GM23248 (cell line): Measurements from ENCODE around the gene FBH1.

ENCODE experiments used
- EZH2 ChIP-seq: fragments of 200-600 bp; sonication (generic); IDR thresholded peaks from 2 replicates; pipeline ENCODE4 v1.6.1; 2018; ENCODE audit warnings: antibody characterized with exemption, mild to moderate bottlenecking; ENCODE audit not compliant: insufficient read depth, poor library complexity, severe bottlenecking
- EZH2phosphoT487 ChIP-seq: fragments of 200-600 bp; sonication (generic); IDR thresholded peaks from 2 replicates; pipeline ENCODE4 v1.6.1; 2018; ENCODE audit warnings: antibody characterized with exemption, moderate library complexity, mild to moderate bottlenecking, low read depth; ENCODE audit not compliant: insufficient read depth

- TF ChIP-seq EZH2 (no peak), EZH2phosphoT487 (no peak)
Observed at GRCh38 chr10:5983774-5984173, 93.7 kb downstream of the FBH1 start.
